NCI-H1436 treated with DMSO at 0.1 percent for 48 hours (cell line): ENCODE measurements around the gene VAMP8.

Experiments used
- DNase-seq: peaks from one replicate; lab custom pipeline; 2025; lab: John Stamatoyannopoulos, UW

Gene VAMP8

DNA sequence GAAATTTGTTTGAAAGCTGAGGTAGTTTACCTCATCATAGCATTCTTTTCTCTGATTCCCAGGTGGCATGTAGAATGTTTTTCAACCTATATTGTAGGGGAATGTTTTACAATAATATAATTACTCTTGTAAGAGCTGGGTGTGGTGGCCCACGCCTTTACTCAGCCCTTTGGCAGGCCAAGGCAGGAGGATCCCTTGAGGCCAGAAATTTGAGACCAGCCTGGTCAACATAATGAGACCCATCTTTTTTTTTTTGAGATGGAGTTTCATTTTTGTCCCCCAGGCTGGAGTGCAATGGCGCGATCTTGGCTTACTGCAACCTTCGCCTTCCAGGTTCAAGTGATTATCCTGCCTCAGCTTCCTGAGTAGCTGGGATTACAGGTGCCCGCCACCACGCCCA lies 42.2 kb downstream of the VAMP8 start:
- no peak for DNase-seq

DNA sequence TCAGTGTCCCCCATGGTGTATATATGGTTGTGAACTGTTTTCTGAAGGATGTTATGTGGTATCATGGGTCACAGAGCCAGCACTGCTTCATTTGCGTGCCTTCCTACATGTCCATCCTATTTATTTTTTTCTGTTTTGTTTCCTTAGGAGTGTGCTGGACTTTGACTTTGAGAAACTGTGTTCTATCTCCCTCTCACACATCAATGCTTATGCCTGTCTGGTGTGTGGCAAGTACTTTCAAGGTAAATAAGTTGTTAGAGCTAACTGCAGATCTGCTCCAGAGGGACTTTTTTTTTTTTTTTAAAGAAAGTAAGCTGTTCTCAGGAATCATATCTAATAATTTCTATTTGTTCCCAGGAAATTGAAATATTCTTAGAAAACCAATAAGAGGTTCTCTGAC lies 44.0 kb downstream of the VAMP8 start:
- DNase-seq: no peak

DNA sequence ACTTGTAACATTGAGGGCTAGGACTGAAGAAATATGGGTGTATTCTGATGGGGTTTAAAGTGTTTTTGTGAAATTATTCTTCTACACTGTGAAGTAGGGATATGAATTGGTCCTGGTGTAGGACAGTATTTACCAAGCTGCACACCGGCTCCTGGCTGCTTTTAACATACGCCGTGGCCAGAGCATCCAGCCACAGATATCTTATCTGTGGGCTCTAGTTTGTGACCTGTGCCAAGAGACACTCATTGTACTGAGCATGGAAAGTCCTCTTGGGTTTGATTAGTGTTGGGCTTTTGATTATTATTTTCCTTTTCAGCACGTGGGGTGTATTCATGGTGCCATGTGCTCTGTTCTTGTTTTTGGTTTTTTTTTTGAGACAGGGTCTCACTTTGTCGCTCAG lies 46.6 kb downstream of the VAMP8 start:
- no peak for DNase-seq

DNA sequence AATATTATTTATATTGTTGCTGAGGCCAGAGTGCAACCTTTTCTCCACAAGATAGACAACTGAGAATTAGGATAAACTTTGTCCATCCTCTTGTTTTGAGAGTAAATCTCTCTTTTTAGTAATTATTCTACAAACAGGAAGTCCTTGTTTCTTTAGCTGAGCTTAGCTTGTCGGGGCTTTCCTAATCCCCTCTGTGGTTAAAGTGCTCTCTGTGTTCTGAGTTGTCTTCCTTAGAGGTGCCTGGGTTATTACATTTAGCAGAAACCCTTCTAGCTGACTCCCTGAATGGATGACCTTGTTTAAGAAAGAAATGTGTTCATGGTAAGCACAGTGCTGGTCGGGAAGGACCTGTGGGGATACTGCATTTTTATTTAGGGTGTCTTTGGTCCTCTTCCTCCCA lies 51.3 kb downstream of the VAMP8 start:
- no peak for DNase-seq

DNA sequence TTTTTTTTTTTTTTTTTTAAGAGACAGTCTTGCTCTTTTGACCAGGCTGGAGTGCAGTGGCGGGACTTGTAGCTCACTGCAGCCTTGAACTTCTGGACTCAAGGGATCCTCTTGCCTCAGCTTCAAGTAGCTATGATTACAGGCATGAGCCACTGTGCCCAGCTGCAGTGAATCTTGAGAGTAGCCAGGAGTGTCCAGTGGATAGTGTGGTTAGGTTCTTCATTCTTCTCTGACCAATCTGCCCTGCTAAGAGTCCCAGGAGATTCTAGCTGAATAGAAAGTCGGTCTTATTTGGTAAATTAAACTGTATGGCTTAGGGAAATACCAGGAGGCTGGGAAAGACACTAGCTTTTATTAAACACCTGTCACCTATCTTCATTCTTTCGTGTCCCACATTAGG lies 53.9 kb downstream of the VAMP8 start:
- no peak for DNase-seq
